Heart left ventricle (tissue), 16 donors: Measurements from ENCODE around the gene CYYR1. TPM values are rescaled to one million over a fixed set of nuclear protein-coding genes. Genes with fewer than 3 reads are reported as not detected.

Experiments
- ATAC-seq, 4 donors: fragments of 200-7000 bp; cut with Tn5 transposase; one replicate each; pipeline ENCODE4 v1.9.1; 2020 to 2022; ENCODE audit warnings: moderate library complexity in 4 of 4, mild to moderate bottlenecking in 3 of 4, moderate number of reproducible peaks in 1 of 4
- DNase-seq, 5 donors: peaks; one replicate each; pipeline ENCODE4 v3.0.0-alpha.2; 2020
- H3K27ac ChIP-seq, 12 donors: fragments of 200-600 bp; sonication (generic) in 4 of 12; one replicate each; pipeline versions ENCODE4 v1.5.0 to v1.8.0; 2016 to 2022; ENCODE audit warnings: mild to moderate bottlenecking in 2 of 12
- H3K27me3 ChIP-seq, 9 donors: fragments of 200-600 bp; sonication (generic) in 2 of 9; one replicate each; pipeline versions ENCODE4 v1.5.1 to v1.8.0; 2016 to 2022; ENCODE audit warnings: mild to moderate bottlenecking in 3 of 9
- H3K36me3 ChIP-seq, 9 donors: fragments of 200-600 bp; sonication (generic) in 2 of 9; one replicate each; pipeline versions ENCODE4 v1.5.0 to v1.8.0; 2018 to 2022; ENCODE audit warnings: mild to moderate bottlenecking in 2 of 9
- H3K4me1 ChIP-seq, 12 donors: fragments of 200-600 bp; sonication (generic) in 4 of 12; one replicate each; pipeline versions ENCODE4 v1.5.0 to v1.8.0; 2016 to 2022; ENCODE audit warnings: mild to moderate bottlenecking in 3 of 12
- H3K4me3 ChIP-seq, 12 donors: fragments of 200-600 bp; sonication (generic) in 4 of 12; one replicate each; pipeline versions ENCODE4 v1.5.0 to v1.8.0; 2017 to 2022; ENCODE audit warnings: mild to moderate bottlenecking in 9 of 12, moderate library complexity in 4 of 12
- H3K9me3 ChIP-seq, 12 donors: fragments of 200-600 bp; sonication (generic) in 4 of 12; one replicate each; pipeline versions ENCODE4 v1.5.0 to v1.8.0; 2016 to 2022; ENCODE audit warnings: mild to moderate bottlenecking in 1 of 12
- CTCF ChIP-seq, 12 donors: fragments of 200-600 bp; sonication (generic) in 4 of 12; IDR thresholded peaks; one replicate each; pipeline versions ENCODE4 v1.5.0 to v1.8.0; 2018 to 2022; ENCODE audit warnings: antibody characterized with exemption in 12 of 12, mild to moderate bottlenecking in 5 of 12
- POLR2A ChIP-seq, 2 donors: fragments of 450-650 bp; IDR thresholded peaks; one replicate each; pipeline ENCODE4 v1.6.1; 2017; ENCODE audit warnings: antibody characterized with exemption in 2 of 2, mild to moderate bottlenecking in 2 of 2, moderate library complexity in 2 of 2
- WGBS, 4 donors: extraction: QIAGEN DNeasy Blood & Tissue Kit in 2 of 4; methylation state at CpG; one replicate each; pipeline versions ENCODE4 v1.1.5 to v1.1.7; 2013 to 2018; 5-methylcytosine and 5-hydroxymethylcytosine counted together
- intact Hi-C, 10 donors: fragments of 100-400 bp; cut with DNase I; formaldehyde crosslinking; loops; one replicate each; pipeline versions ENCODE4 v1.11.1 to v1.14.2; 2022
- polyA plus RNA-seq, 2 donors: library from polyadenylated mRNA; stranded (reverse); fragments of 200-250 nt; gene quantifications; one replicate each; pipeline ENCODE4 v1.2.3, GENCODE V29; 2013
- total RNA-seq, 9 donors: library from RNA; depleted of rRNA in 2 of 9; stranded (reverse); fragments of >200 nt in 2 of 9; fragmentation: NEBNext Ultra II Directional in 3 of 9; extraction: Animal tissue kit (Norgen Biotek cat#: 25700) in 3 of 9; gene quantifications; one replicate each; pipeline versions ENCODE4 v1.1.0 to v1.2.4, GENCODE V29; 2016 to 2023
- donor health status: ischemic (EF 13 %, LVEDD 7.1; RV severe dilation, severe dysfunction).
- donor health status: healthy with polysubstance abuse.
- donor health status: DM: no; HTN: yes; CAD: no.
- donor health status: DM: no; HTN: no; CAD: no.
- donor health status: ischemic (EF 25% LVEDD 6.9; RV normal size, moderate dysfunction).
- donor health status: ischemic (EF 25% LVEDD 5.7; RV mildly dilated, moderate dysfunction).
- donor health status: healthy.
- donor health status: DM: yes; HTN: yes; CAD: no.
- donor health status: ischemic (EF 35%, LVEDD 5.7; RV mildly dilated, moderate dysfunction).
- donor health status: nonischemic (EF 11% LVEDD 7.7; RV severe dilation, severe dysfunction).
- donor health status: DM: yes; HTN: yes; CAD: no.
- donor health status: PGD.
- donor health status: ischemic (EF 29% LVEDD 5.4; RV normal size, mild dysfunction).
- donor health status: nonischemic (EF 23%, LVEDD 6.1; RV moderate dilation, normal function).

Gene CYYR1
- total and polyA plus RNA-seq, 11 donors = 12.1 to 37.6 (median 17.2) TPM

DNA sequence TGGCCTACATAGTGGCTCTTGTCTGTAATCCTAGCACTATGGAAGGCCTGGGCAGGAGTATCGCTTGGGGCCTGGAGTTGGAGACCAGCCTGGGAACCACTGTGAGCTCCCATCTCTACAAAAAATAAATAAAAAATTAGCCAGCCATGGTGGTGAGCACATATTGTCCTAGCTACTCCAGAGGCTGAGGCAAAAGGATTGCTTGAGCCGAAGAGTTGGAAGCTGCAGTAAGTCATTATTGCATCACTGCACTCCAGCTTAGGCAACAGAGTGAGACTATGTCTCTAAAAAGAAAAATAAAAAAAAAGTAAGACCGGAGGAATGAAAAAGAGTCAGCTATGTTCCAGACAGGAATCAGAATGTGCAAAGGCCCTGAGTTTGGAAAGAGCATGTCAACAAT is 115.3 kb downstream of the CYYR1 start:
- no peak for TF ChIP-seq CTCF (IDR thresholded peaks at IDR 0.05)
- no peak for TF ChIP-seq POLR2A (IDR thresholded peaks at IDR 0.05)
- Histone ChIP-seq H3K4me3 (no peak overlapping the region), H3K9me3 (peaks cover 0 to 2% (median 0%) of the 10 kb centered on the region in 12 donors), H3K36me3 (no peaks in the 10 kb centered on the region), H3K27ac (no peak overlapping the region), H3K4me1 (no peaks in the 10 kb centered on the region), H3K27me3 (no peaks in the 10 kb centered on the region)
- ATAC-seq (no peak), DNase-seq (no peak)
- WGBS, 4 donors = 94 to 98% (median 96%) methylated on average over 3 of the region's 3 CpGs
- intact Hi-C loops = no loop called here

DNA sequence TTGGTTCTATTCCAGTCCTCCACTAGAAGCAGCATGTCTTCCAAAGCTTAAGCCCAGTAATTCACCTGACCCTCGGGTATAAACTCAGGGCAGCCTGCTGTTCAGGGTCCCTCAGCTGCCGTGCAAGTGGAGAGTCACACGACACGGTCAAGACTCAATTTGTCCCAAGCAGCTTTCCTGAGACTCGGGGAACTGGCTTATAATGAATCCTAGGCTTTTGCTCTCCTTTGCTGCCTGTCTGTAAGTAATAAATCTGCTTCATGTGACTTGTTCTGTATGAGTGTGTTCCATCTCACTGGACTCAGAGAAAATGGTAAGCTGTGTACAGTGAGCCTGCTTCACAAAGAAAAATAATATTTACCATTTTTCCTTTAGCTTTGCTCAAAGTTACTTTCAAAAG is 119.8 kb downstream of the CYYR1 start:
- DNase-seq (no peak), ATAC-seq (no peak)
- TF ChIP-seq POLR2A (IDR thresholded peaks at IDR 0.05) (no peak), CTCF (IDR thresholded peaks at IDR 0.05) (no peak)
- Histone ChIP-seq H3K36me3 (no peaks in the 10 kb centered on the region), H3K27ac (no peak overlapping the region), H3K9me3 (no peaks in the 10 kb centered on the region), H3K4me3 (no peak overlapping the region), H3K4me1 (no peaks in the 10 kb centered on the region), H3K27me3 (no peaks in the 10 kb centered on the region)
- intact Hi-C loops = no loop called here
- 78 to 89% (median 86%) methylated on average over 5 of the region's 5 CpGs for WGBS, 4 donors

- Histone ChIP-seq H3K4me1 (no peaks in the 10 kb centered on the region), H3K27me3 (no peaks in the 10 kb centered on the region), H3K9me3 (no peaks in the 10 kb centered on the region), H3K36me3 (no peaks in the 10 kb centered on the region), H3K27ac (no peak overlapping the region), H3K4me3 (no peak overlapping the region)
- intact Hi-C loops = no loop called here
- WGBS, 4 donors = 82 to 93% (median 88%) methylated on average over 2 of the region's 2 CpGs
- ATAC-seq (no peak), DNase-seq (no peak)
- no peak for TF ChIP-seq POLR2A (IDR thresholded peaks at IDR 0.05)
- TF ChIP-seq CTCF (IDR thresholded peaks at IDR 0.05) = no peak
Measured at GRCh38 chr21:26451081-26451740, 121.9 kb downstream of the CYYR1 start.

DNA sequence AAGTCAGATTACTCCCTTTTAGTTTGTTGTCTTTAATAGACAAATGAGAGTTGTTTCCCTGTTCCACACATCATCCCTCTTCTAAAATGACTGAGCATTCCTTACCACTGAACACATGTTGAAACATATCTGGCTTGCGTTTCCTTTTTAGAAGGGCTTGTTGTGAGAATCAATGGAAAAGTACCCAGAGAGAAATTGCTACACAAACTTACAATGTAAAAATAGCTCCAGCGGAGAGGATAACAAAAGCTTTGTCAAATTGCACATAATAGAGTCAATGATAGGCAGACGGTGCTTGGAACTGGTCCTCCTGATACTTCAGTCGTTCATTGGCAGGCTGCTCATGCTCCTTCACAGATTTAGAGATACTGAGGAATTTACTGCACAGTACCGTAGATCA is 123.9 kb downstream of the CYYR1 start:
- TF ChIP-seq POLR2A (IDR thresholded peaks at IDR 0.05) (no peak), CTCF (IDR thresholded peaks at IDR 0.05) (no peak)
- peak in 1 of 4 donors; percentile 77 for ATAC-seq
- 34 to 36% (median 35%) methylated on average over 5 of the region's 5 CpGs for WGBS, 4 donors
- Histone ChIP-seq H3K36me3 (no peaks in the 10 kb centered on the region), H3K27ac (no peak overlapping the region), H3K27me3 (no peaks in the 10 kb centered on the region), H3K9me3 (no peaks in the 10 kb centered on the region), H3K4me3 (no peak overlapping the region), H3K4me1 (peaks cover 0 to 6% (median 0%) of the 10 kb centered on the region in 12 donors)
- intact Hi-C loops = no loop called here
- DNase-seq = no peak
